Mesendoderm (in vitro differentiated cells): ENCODE results near the gene PDIA6. TPM values are rescaled to one million over a fixed set of nuclear protein-coding genes. Genes with fewer than 3 reads are reported as not detected.

Experiments
- small RNA-seq: library from polyadenylated mRNA; stranded (forward); fragments of <200 nt; extraction: miRNeasy Mini kit (QIAGEN cat#:217004); gene quantifications from one replicate; pipeline ENCODE3, GENCODE V24; 2013; ENCODE audit not compliant: insufficient read depth

The PDIA6 gene

Small RNAs within 50 kb of the gene (small RNA-seq; reads per million reads assigned to genes)
- gene RNU7-138P (not detected), gene RNU7-176P (not detected)
